GM06990 (cell line): ENCODE measurements around the gene NOSIP.

Source experiments
- DNase-seq: peaks from one replicate; pipeline ENCODE4 v3.0.0-alpha.2; 2011; ENCODE audit not compliant: insufficient read length; ENCODE audit errors: extremely low read depth
- H3K27me3 ChIP-seq: replicated peaks from 2 replicates; pipeline ENCODE4 v1.6.0; 2011; ENCODE audit warnings: low read length; ENCODE audit not compliant: control insufficient read depth, insufficient read depth
- H3K36me3 ChIP-seq: 2 replicates; pipeline ENCODE4 v1.5.1; 2011; ENCODE audit warnings: low read length; ENCODE audit not compliant: control insufficient read depth, insufficient read depth
- H3K4me3 ChIP-seq: replicated peaks from 2 replicates; pipeline ENCODE4 v1.5.1; 2011; ENCODE audit warnings: low read depth, mild to moderate bottlenecking, control low read depth, low read length
- TF ChIP-seq, protein P1 (sequence below): IDR thresholded peaks from 2 replicates; pipeline ENCODE4 v1.5.1; 2011; ENCODE audit warnings: low read length, control low read depth, mild to moderate bottlenecking, inconsistent platforms; ENCODE audit not compliant: insufficient read depth, poor library complexity, severe bottlenecking

Gene NOSIP

DNA sequence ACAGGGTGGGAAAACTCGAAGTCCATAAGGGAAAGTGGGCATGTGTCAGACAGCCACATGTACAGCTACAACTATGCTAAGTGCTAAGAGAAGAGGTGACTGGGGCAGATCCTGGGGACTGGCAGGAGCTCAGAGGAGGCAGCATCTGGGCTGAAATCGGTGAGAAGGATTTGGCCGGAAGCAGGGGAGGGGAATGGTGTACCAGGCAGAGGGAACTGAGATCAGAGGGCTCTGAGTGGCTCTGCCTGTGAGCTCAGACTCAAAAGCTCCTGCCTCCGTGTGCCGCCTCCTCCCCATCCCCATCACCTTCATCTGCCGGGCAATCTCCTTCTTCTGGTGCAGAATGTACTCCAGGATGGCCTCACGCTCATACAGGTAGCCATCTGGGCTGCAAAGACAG lies 21.8 kb downstream of the NOSIP start:
- TF ChIP-seq, protein P1, sequence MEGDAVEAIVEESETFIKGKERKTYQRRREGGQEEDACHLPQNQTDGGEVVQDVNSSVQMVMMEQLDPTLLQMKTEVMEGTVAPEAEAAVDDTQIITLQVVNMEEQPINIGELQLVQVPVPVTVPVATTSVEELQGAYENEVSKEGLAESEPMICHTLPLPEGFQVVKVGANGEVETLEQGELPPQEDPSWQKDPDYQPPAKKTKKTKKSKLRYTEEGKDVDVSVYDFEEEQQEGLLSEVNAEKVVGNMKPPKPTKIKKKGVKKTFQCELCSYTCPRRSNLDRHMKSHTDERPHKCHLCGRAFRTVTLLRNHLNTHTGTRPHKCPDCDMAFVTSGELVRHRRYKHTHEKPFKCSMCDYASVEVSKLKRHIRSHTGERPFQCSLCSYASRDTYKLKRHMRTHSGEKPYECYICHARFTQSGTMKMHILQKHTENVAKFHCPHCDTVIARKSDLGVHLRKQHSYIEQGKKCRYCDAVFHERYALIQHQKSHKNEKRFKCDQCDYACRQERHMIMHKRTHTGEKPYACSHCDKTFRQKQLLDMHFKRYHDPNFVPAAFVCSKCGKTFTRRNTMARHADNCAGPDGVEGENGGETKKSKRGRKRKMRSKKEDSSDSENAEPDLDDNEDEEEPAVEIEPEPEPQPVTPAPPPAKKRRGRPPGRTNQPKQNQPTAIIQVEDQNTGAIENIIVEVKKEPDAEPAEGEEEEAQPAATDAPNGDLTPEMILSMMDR: no peak
- peaks cover 28% of the 10 kb centered on the region for H3K36me3 ChIP-seq
- no peak overlapping the region for H3K4me3 ChIP-seq
- H3K27me3 ChIP-seq: no peaks in the 10 kb centered on the region
- DNase-seq: no peak

DNA sequence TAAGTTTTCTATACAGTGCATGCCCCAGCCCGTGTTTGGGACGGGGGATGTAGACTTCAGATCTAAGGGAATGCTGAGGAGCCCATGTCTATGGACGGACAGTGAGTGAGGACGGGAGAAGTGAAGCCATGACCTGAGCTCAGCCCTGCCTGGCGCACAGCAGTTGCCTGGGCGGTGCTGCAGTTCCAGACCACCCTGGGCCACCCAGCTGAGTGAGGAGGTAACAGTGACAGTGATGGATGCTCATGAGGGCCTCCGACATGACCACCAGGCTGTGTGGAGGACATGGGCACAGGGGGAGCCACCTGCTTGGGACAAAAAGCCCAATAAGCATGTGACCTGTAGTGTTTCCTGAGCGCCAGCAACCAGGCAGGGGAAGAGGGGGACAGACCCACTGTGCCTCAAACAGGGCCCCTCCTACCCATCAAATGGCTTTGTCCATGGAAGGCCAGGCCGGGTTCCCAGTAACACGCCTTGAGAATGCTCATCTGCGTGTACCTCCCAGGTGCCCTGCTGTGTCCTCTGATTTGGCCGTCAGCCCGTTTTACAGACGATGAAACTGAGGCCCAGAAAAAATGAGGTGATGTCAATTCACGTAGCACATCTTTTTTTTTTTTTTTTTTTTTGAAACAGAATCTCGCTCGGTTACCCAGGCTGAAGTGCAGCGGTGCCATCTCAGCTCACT lies 22.6 kb downstream of the NOSIP start:
- H3K36me3 ChIP-seq: peaks cover 28% of the 10 kb centered on the region
- DNase-seq: no peak
- H3K27me3 ChIP-seq: no peaks in the 10 kb centered on the region
- no peak overlapping the region for H3K4me3 ChIP-seq
- TF ChIP-seq, protein P1: no peak

DNA sequence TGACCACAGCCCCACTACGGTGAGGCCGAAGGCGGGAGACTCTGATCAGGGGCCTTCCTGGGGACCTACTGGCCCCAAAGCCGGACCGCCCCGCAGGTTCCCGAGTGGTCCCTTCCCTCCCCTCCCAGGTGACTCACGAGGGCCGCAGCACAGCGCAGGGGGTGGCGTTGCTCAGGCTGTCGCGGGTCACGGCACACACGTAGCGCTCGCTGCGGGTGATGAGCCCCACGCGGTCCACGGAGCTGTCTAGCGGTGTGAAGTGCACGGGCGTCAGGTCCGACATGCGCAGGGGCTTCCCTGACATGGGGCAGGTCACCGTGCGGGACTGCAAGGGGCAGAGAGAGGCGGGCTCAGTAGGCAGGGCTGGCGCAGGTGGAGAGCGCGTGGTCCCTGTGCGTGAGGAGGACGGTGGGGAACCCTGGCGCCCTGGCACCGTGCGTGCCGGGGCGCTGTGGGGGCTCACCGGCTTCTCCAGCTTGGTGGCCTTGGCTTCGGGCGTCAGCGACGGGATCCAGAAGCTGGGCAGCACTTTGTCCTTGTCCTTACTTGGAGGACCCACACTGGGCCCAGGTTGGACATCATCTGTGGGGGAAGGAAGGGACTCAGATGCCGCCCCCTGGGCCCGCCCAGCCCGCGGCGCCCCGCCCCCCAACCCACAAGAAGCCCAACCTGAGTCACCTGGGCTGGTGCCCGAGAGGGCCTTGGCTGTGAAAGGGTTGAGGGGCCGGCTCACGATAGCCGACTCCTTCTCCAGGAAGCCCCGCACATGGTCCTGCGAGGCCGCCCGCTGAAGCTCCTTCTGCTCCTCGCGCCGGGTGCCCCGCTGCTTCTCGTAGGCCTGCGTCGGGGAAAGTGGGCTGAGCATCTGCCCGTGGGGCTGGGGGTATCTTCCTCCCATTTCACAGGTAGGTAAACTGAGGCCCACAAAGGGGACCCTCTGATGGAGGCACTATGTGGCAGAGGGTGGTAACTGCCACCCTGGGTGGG lies 23.7 kb downstream of the NOSIP start:
- Histone ChIP-seq H3K27me3 (no peaks in the 10 kb centered on the region), H3K36me3 (peaks cover 28% of the 10 kb centered on the region), H3K4me3 (no peak overlapping the region)
- TF ChIP-seq, protein P1: no peak
- DNase-seq: no peak

DNA sequence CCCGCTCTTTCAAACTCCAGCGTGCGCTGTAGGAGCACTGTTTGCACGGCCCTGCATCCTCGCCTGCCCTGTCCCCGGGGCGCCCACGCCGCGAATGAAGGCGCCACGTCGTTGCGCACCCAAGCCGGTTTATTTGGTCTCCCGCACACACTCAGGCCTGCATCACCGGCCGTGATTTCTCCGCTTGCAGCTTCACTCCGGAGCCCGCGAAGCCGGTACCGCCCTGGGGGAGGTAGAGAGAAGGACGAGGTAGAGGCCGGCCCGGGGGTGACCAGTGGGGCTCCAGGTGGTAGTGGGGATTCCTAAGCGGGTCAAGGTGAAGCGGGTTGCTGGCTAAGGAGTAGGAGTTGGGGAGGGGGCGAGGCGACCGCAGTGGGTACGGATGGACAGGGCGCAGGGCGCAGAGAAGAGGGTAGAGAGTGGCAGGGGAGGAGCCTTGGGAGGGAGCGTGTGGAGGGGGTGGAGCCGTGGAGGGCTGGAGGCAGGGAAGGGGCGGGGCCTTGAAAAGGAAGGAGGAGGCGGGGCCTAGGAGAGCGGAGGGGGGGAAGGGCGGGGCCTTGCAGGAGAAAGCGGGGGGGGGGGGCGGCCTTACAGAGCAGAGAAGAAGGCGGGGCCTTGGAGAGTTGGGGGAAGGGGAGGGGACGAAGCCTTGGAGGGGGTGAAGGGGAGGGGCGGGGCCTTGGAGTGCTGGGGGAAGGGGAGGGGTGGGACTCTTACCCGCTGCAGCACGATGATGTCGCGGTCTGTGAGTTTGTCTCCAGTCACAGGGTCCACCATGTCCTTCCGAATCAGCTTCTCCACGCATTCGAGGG lies 24.6 kb downstream of the NOSIP start:
- TF ChIP-seq, protein P1: no peak
- no peak overlapping the region for H3K4me3 ChIP-seq
- DNase-seq: no peak
- H3K27me3 ChIP-seq: no peaks in the 10 kb centered on the region
- peaks cover 28% of the 10 kb centered on the region for H3K36me3 ChIP-seq

DNA sequence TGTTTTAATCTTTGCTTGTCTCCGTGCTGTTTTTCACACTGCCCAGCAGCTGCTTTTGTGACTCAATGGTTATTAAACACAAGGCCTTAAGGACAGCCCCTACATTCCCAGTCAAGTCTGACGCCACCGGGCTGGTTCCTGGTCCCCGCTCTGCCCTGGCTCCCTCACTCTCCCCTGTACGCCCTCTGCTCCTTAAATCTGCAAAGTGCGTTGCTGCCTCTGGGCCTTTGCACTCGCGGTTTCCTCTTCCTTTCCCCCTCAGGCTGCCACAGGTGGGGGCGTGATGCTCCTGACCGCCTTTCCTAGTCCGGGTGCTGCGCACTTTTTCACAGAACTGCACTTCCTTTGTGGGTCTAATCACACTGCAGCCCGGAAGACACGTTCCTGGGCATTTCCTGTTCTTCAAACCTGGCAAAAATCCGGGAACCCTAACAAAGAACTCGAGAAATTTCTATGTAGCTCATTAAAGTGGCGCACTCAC lies 25.6 kb downstream of the NOSIP start:
- Histone ChIP-seq H3K27me3 (no peaks in the 10 kb centered on the region), H3K36me3 (peaks cover 25% of the 10 kb centered on the region), H3K4me3 (no peak overlapping the region)
- no peak for DNase-seq
- TF ChIP-seq, protein P1: no peak
